GM19023 (cell line): ENCODE measurements around the gene TAS2R50.

Source experiments
- ATAC-seq: cut with Tn5 transposase; IDR thresholded peaks from one replicate; pipeline ENCODE4 v1.9.1; 2021; ENCODE audit warnings: mild to moderate bottlenecking, moderate library complexity; ENCODE audit not compliant: unreplicated experiment

Gene TAS2R50

DNA sequence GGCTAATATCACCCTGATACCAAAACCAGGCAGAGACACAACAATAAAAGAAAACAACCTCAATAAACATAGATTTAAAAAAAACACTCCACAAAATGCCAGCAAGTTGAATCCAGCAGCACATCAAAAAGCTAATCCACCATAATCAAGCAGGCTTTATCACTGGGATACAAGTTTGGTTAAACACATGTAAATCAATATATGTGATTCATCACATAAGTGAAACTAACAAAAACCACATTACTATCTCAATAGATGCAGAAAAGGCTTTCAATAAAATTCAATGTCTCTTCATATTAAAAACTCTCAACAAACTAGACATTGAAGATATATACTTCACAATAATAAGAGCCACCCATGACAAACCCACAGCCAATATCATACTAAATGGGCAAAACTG lies 30.6 kb downstream of the TAS2R50 start:
- ATAC-seq: no peak

DNA sequence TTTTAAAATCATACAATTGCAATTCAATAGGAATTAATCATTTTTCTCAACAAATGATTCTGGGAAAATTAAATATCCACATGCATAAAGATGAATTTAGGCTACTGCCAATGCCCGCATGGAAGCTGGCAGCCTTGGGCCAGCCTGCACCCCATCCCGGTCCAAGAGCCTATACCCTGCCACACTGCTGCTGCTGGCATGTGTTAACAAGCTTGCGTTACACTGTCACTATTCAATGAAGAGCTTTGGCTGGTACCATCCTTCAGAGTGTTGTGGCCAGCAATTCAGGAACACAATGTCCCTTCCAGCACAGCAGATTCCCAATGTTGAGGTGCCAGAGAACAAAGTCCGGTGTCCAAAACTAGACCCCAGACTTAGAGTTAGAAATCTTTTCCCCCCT lies 34.1 kb downstream of the TAS2R50 start:
- no peak for ATAC-seq

DNA sequence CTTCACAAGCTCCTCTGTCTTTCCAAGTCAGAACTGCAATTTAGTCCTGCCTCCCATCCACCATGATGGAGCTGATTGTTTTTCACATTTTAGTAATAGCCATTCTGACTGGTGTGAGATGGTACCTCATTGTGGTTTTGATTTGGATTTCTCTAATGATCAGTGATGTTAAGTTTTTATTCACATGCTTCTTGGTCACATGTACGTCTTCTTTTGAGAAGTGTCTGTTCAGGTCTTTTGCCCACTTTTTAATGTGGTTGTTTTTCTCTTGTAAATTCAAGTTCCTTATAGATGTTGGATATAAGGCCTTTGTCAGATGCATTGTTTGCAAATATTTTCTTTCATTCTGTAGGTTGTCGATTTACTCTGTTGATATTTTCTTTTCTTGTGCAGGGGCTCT lies 43.5 kb downstream of the TAS2R50 start:
- no peak for ATAC-seq

GRCh38 chr12:10941916-10942607 lies 44.6 kb downstream of the TAS2R50 start:
- no peak for ATAC-seq

DNA sequence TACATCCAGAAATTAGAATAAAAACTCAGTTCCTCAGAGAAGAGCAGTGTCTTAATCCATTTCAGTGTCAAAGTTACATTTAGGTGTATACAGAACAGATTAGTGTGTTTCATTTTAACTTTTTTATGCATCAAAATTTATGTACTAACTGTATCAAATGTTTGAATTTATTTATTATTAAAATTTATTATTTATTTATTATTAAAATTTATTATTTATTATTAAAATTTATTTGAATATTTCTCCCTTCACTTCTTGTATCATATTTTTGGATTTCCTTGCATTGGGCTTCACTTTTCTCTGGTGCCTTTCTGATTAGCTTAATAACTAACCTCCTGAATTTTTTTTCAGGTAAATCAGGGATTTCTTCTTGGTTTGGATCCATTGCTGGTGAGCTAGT lies 45.3 kb downstream of the TAS2R50 start:
- ATAC-seq: no peak

- ATAC-seq: no peak
These were observed 46.3 kb downstream of the TAS2R50 start for GRCh38 chr12:10940389-10940788.

DNA sequence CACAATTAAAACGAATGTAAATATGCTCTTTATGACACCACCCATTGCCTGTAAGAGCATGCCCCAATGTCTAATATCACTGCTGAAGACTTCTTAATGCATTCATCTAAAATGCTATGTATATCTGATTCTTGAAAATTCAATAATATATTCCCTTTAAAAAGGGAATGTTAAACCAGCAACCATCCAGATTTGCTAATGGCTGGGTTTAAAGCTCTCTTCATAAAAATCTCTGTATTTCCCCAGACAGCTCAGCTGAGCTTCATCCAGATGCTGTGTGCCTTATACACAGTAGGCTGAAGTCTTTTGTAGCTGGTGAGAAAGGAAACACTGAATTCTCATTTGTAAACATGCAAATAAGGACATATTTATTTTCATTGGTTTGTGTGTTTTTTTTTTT lies 47.5 kb downstream of the TAS2R50 start, which contains the start of gene TAS2R14:
Gene TAS2R14 (minus strand): TSS at position 101 of the 400 bp plus-strand sequence. CDS start 56 bp downstream, at position 45.
- ATAC-seq: no peak

GRCh38 chr12:10936506-10936905 lies 50.2 kb downstream of the TAS2R50 start:
- ATAC-seq: no peak
